Naive thymus-derived CD4-positive, alpha-beta T cell (primary cell): Measurements from ENCODE around the gene MPRIP. TPM values are rescaled to one million over a fixed set of nuclear protein-coding genes. Genes with fewer than 3 reads are reported as not detected.
A peak's percentile ranks its signal among the peaks of the same experiment; 100 is the strongest.

Experiments
- ATAC-seq: fragments of 150-1000 bp; cut with Tn5 transposase; 2 replicates; pipeline ENCODE4 v1.10.0; 2021; ENCODE audit warnings: mild to moderate bottlenecking, moderate library complexity
- CTCF ChIA-PET: fragments of 350-600 bp; sonication (Branson Sonifier 250); formaldehyde crosslinking; loops from one replicate; lab custom pipeline; 2021; ENCODE audit warnings: antibody characterized with exemption; lab: Charles Lee
- POLR2A ChIA-PET: fragments of 350-600 bp; sonication (Branson Sonifier 250); formaldehyde crosslinking; loops from one replicate; lab custom pipeline; 2021; ENCODE audit warnings: antibody characterized with exemption, inconsistent platforms; lab: Charles Lee
- DNase-seq, 9 donors: peaks; one replicate each; pipeline versions ENCODE4 v3.0.0 to v3.0.0-alpha.2; 2020 to 2022; ENCODE audit warnings: mixed read lengths in 1 of 9
- H3K27ac ChIP-seq: one replicate; pipeline ENCODE4 v1.7.0; 2013; ENCODE audit warnings: mild to moderate bottlenecking, low read depth, low read length, moderate library complexity
- H3K27me3 ChIP-seq, 2 donors: one replicate each; pipeline ENCODE4 v1.7.0; 2013; ENCODE audit warnings: low read length in 2 of 2, mild to moderate bottlenecking in 2 of 2, moderate library complexity in 2 of 2; ENCODE audit not compliant: control insufficient read depth in 2 of 2, insufficient read depth in 2 of 2
- H3K36me3 ChIP-seq, 3 experiments: 1 replicate in 2 of 3; 2 replicates in 1 of 3; pipeline ENCODE4 v1.7.0; 2013; ENCODE audit warnings: low read length in 3 of 3, mild to moderate bottlenecking in 3 of 3, moderate library complexity in 1 of 3; ENCODE audit not compliant: insufficient read depth in 3 of 3, control insufficient read depth in 2 of 3
- H3K4me1 ChIP-seq, 2 donors: one replicate each; pipeline ENCODE4 v1.7.0; 2013; ENCODE audit warnings: low read length in 2 of 2, mild to moderate bottlenecking in 2 of 2, moderate library complexity in 1 of 2; ENCODE audit not compliant: control insufficient read depth in 2 of 2, insufficient read depth in 2 of 2
- H3K4me3 ChIP-seq: 2 replicates; pipeline ENCODE4 v1.7.0; 2013; ENCODE audit warnings: mild to moderate bottlenecking, low read length
- H3K9me3 ChIP-seq, 3 experiments: 1 replicate in 2 of 3; 2 replicates in 1 of 3; pipeline ENCODE4 v1.7.0; 2013; ENCODE audit warnings: low read length in 3 of 3; ENCODE audit not compliant: control insufficient read depth in 2 of 3
- H3K27ac Mint-ChIP-seq, 9 donors: one replicate each; pipeline ENCODE4 v1.8.0; 2020 to 2022; ENCODE audit warnings: mixed read lengths in 9 of 9, mild to moderate bottlenecking in 8 of 9, moderate library complexity in 5 of 9, inconsistent platforms in 2 of 9
- H3K27me3 Mint-ChIP-seq, 5 donors: one replicate each; pipeline ENCODE4 v1.8.0; 2021 to 2022; ENCODE audit warnings: mixed read lengths in 5 of 5, mild to moderate bottlenecking in 1 of 5
- H3K36me3 Mint-ChIP-seq, 5 donors: one replicate each; pipeline ENCODE4 v1.8.0; 2020 to 2022; ENCODE audit warnings: mixed read lengths in 5 of 5, mild to moderate bottlenecking in 3 of 5, inconsistent platforms in 1 of 5
- H3K4me1 Mint-ChIP-seq, 7 donors: one replicate each; pipeline ENCODE4 v1.8.0; 2020 to 2022; ENCODE audit warnings: mixed read lengths in 7 of 7, mild to moderate bottlenecking in 3 of 7, inconsistent platforms in 1 of 7
- H3K4me3 Mint-ChIP-seq, 10 donors: one replicate each; pipeline ENCODE4 v1.8.0; 2020 to 2022; ENCODE audit warnings: mild to moderate bottlenecking in 10 of 10, mixed read lengths in 10 of 10, moderate library complexity in 6 of 10, inconsistent platforms in 2 of 10
- H3K9me3 Mint-ChIP-seq, 11 donors: one replicate each; pipeline ENCODE4 v1.8.0; 2020 to 2022; ENCODE audit warnings: mixed read lengths in 11 of 11, mild to moderate bottlenecking in 4 of 11, inconsistent platforms in 1 of 11, moderate library complexity in 1 of 11
- intact Hi-C, 2 donors: fragments of 100-400 bp; cut with micrococcal nuclease; formaldehyde crosslinking; loops; one replicate each; pipeline ENCODE4 v1.15.1; 2023
- polyA plus RNA-seq, 2 donors: library from polyadenylated mRNA; unstranded; fragments of 300-500 nt; fragmentation: Illumina TruSeq; gene quantifications; one replicate each; pipeline ENCODE4 v1.2.3, GENCODE V29; 2021
- total RNA-seq, 6 experiments: library from RNA in 5 of 6; stranded (reverse) in 5 of 6; gene quantifications; 1 replicate in 5 of 6; 2 replicates in 1 of 6; pipeline ENCODE4 v1.2.3 and lab custom pipeline; 2021 to 2026

The MPRIP gene
- total and polyA plus RNA-seq, 7 experiments from 2014 or later, result 18.6 to 259 (median 196) TPM

DNA sequence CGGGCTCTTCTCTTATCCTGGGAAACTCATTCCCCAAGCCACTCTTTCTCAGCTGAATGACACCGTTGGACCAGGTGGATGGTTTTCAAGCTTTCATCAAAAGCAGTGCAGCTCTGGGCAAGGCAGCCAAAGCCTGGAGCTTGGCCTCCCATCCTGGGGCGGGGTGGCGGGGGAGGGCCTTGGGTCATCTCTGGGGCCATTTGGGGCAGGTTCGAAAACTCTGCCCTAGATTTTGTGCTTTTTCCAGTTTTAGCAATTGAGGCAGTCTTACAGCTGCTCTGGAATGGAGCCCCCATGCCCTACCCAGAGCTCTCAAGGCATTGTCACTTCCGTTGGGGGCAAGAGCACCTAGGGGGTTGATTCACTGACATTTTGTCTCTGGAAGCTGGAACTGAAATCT, 9.1 kb downstream of the MPRIP start:
- Histone ChIP-seq H3K36me3 (no peaks in the 10 kb centered on the region), H3K27me3 (no peaks in the 10 kb centered on the region), H3K4me3 (no peak overlapping the region), H3K9me3 (no peaks in the 10 kb centered on the region), H3K4me1 (peaks cover 9 to 37% of the 10 kb centered on the region in 2 donors), H3K27ac (no peak overlapping the region)
- Mint-ChIP-seq H3K9me3 (no peaks in the 10 kb centered on the region), H3K36me3 (peaks cover 0 to 6% (median 0%) of the 10 kb centered on the region in 5 donors), H3K4me1 (peaks cover 44 to 79% (median 69%) of the 10 kb centered on the region in 7 donors), H3K27me3 (no peaks in the 10 kb centered on the region), H3K4me3 (peak overlapping the region in 2 of 10 donors; percentile 19 to 51), H3K27ac (no peak overlapping the region)
- POLR2A ChIA-PET, result no interaction called here
- no peak for DNase-seq
- CTCF ChIA-PET, result interaction anchor here (0.5 to 1.1 kb wide), 3 partner anchors 15 to 65 kb away, joined by 3 read pairs; no protein-coding TSS in a partner anchor
- ATAC-seq, result no peak
- intact Hi-C loops, result no loop called here

- ATAC-seq, result no peak
- peak overlapping the region in 3 of 10 donors; percentile 21 to 52 (median 51) for H3K4me3 Mint-ChIP-seq
- peak overlapping the region in 6 of 9 donors; percentile 8 to 60 (median 48) for H3K27ac Mint-ChIP-seq
Observed at GRCh38 chr17:17051791-17052461, 9.7 kb downstream of the MPRIP start.

DNA sequence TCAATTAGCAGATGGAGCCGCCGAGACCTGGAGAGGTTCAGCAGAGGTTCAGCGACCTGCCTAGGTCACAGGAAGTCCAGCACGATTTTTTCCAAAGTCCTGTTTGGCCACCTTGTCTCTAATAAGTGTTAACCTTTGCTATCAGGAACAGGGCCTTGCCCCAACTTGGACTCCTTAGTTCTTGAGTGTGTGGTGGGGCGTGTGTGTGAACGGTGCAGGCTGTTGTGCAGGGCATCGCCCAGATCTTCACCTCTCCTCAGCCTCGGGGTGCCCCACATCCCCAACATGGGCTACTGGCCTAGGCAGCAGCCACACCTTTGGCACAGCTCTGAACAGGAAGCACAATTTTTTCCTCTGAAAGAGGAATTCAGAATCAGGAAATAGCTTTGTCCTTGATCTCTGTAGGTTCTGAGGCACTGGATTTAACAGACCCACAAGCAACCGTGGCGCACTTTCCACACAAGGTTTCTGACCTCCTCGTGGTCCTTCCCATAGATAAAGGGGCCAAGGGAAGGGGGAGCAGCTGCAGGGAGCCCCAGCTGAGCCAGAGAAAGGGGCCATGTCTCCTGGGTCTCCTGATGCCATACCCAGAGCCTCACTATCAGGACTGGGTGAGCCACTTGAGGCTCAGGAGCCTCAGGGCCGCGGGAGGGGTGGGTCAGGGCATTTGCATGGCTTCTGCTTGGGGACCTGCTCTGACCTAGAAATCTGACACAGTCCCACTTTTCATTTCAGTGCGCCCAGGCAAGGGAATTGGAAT, 10.4 kb downstream of the MPRIP start:
- intact Hi-C loops, result no loop called here
- Histone ChIP-seq H3K4me3 (no peak overlapping the region), H3K27ac (no peak overlapping the region), H3K9me3 (no peaks in the 10 kb centered on the region), H3K27me3 (no peaks in the 10 kb centered on the region), H3K4me1 (peaks cover 5 to 34% of the 10 kb centered on the region in 2 donors), H3K36me3 (no peaks in the 10 kb centered on the region)
- Mint-ChIP-seq H3K27ac (peak overlapping the region in 7 of 9 donors; percentile 25 to 71 (median 58)), H3K9me3 (no peaks in the 10 kb centered on the region), H3K27me3 (no peaks in the 10 kb centered on the region), H3K36me3 (peaks cover 0 to 5% (median 0%) of the 10 kb centered on the region in 5 donors), H3K4me3 (peak overlapping the region in 9 of 10 donors; percentile 3 to 57 (median 51)), H3K4me1 (peaks cover 38 to 75% (median 57%) of the 10 kb centered on the region in 7 donors)
- ATAC-seq, result peak; percentile 45
- ChIA-PET POLR2A (interaction anchor here (0.6 kb wide), 1 partner anchor 25 kb away, joined by 3 read pairs; no protein-coding TSS in a partner anchor), CTCF (no interaction called here)
- no peak for DNase-seq

More at GRCh38 chr17:17051791-17052461, 9.7 kb downstream of the MPRIP start:
- no peaks in the 10 kb centered on the region for H3K27me3 Mint-ChIP-seq
- H3K4me1 ChIP-seq, result peaks cover 9 to 37% of the 10 kb centered on the region in 2 donors
- DNase-seq, result no peak
- no peaks in the 10 kb centered on the region for H3K27me3 ChIP-seq
- H3K27ac ChIP-seq, result no peak overlapping the region
- intact Hi-C loops, result no loop called here
- peaks cover 0 to 6% (median 0%) of the 10 kb centered on the region in 5 donors for H3K36me3 Mint-ChIP-seq
- H3K4me3 ChIP-seq, result no peak overlapping the region
- H3K9me3 Mint-ChIP-seq, result no peaks in the 10 kb centered on the region
- no peaks in the 10 kb centered on the region for H3K36me3 ChIP-seq
- H3K4me1 Mint-ChIP-seq, result peaks cover 44 to 79% (median 64%) of the 10 kb centered on the region in 7 donors
- POLR2A ChIA-PET, result no interaction called here
- no peaks in the 10 kb centered on the region for H3K9me3 ChIP-seq
- CTCF ChIA-PET, result interaction anchor here (0.7 to 1.1 kb wide), 2 partner anchors 25 to 64 kb away, joined by 3 read pairs; no protein-coding TSS in a partner anchor

GRCh38 chr17:17053446-17054379, 11.5 kb downstream of the MPRIP start:
- peak overlapping the region in 4 of 10 donors; percentile 8 to 25 (median 18) for H3K4me3 Mint-ChIP-seq
- ChIA-PET POLR2A (interaction anchor here (0.6 to 1.2 kb wide), 3 partner anchors 18 to 1019 kb away, joined by 3 read pairs; no protein-coding TSS in a partner anchor), CTCF (no interaction called here)
- Histone ChIP-seq H3K27ac (no peak overlapping the region), H3K4me3 (no peak overlapping the region), H3K36me3 (peaks cover 0 to 8% (median 0%) of the 10 kb centered on the region in 3 experiments), H3K9me3 (no peaks in the 10 kb centered on the region), H3K27me3 (no peaks in the 10 kb centered on the region), H3K4me1 (peaks cover 3 to 26% of the 10 kb centered on the region in 2 donors)
- DNase-seq (no peak), ATAC-seq (no peak)
- no peaks in the 10 kb centered on the region for H3K27me3 Mint-ChIP-seq
- peaks cover 0 to 5% (median 0%) of the 10 kb centered on the region in 5 donors for H3K36me3 Mint-ChIP-seq
- H3K9me3 Mint-ChIP-seq, result no peaks in the 10 kb centered on the region
- peak overlapping the region in 5 of 9 donors; percentile 58 to 81 (median 62) for H3K27ac Mint-ChIP-seq
- intact Hi-C loops, result no loop called here
- peaks cover 31 to 66% (median 49%) of the 10 kb centered on the region in 7 donors for H3K4me1 Mint-ChIP-seq

DNA sequence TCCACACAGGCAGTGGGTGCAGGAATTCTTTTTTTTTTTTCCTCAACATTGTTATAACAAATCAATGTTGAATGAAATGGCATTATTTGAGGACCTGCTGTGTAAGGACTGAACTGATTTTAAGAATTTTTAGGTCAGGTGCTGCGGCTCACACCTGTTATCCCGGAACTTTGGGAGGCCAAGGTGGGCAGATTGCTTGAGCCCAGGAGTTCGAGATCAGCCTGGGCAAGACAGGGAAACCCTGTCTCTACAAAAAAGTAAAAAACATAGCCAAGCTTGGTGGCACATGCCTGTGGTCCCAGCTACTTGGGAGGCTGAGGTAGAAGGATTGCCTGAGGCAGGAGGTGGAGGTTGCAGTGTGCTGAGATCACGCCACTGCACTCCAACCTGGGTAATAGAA, 12.4 kb downstream of the MPRIP start:
- H3K36me3 Mint-ChIP-seq, result peaks cover 0 to 5% (median 0%) of the 10 kb centered on the region in 5 donors
- H3K4me3 Mint-ChIP-seq, result peak overlapping the region in 1 of 10 donors; percentile 7
- ChIA-PET POLR2A (no interaction called here), CTCF (no interaction called here)
- no peak overlapping the region for H3K27ac ChIP-seq
- H3K27me3 ChIP-seq, result no peaks in the 10 kb centered on the region
- peaks cover 0 to 23% of the 10 kb centered on the region in 2 donors for H3K4me1 ChIP-seq
- no peaks in the 10 kb centered on the region for H3K9me3 ChIP-seq
- H3K36me3 ChIP-seq, result peaks cover 0 to 10% (median 0%) of the 10 kb centered on the region in 3 experiments
- H3K4me1 Mint-ChIP-seq, result peaks cover 28 to 58% (median 41%) of the 10 kb centered on the region in 7 donors
- H3K4me3 ChIP-seq, result no peak overlapping the region
- H3K27ac Mint-ChIP-seq, result peak overlapping the region in 2 of 9 donors; percentile 9 to 30
- no peaks in the 10 kb centered on the region for H3K9me3 Mint-ChIP-seq
- intact Hi-C loops, result no loop called here
- ATAC-seq, result no peak
- no peaks in the 10 kb centered on the region for H3K27me3 Mint-ChIP-seq
- no peak for DNase-seq
